ENCODE measurements around the gene LMF1. TPM values are rescaled to one million over a fixed set of nuclear protein-coding genes. Genes with fewer than 3 reads are reported as not detected.

The LMF1 gene
- total RNA-seq, 2 donors from 2014 or later = 47.1 to 49.3 TPM

- H3K4me3 ChIP-seq = no peak overlapping the region
- no peaks in the 10 kb centered on the region for H3K4me1 ChIP-seq (ENCODE audit: control insufficient read depth in 1 of 2, low read depth in 2 of 2)
- DNase-seq (ENCODE audit: low spot score) = no peak
- TF ChIP-seq CTCF (IDR thresholded peaks at IDR 0.05) = no peak
- H3K27ac ChIP-seq = no peak overlapping the region
- peaks cover 12% of the 10 kb centered on the region for H3K36me3 ChIP-seq
- ATAC-seq (ENCODE audit: insufficient number of reproducible peaks, low FRiP score, low read depth) = no peak
- no peaks in the 10 kb centered on the region for H3K27me3 ChIP-seq (replicated peaks; ENCODE audit: insufficient read depth)
- no peaks in the 10 kb centered on the region for H3K9me3 ChIP-seq
Observed at GRCh38 chr16:931626-932500, 38.9 kb downstream of the LMF1 start.

- DNase-seq (ENCODE audit: low spot score) = no peak
- Histone ChIP-seq H3K27ac (no peak overlapping the region), H3K9me3 (no peaks in the 10 kb centered on the region), H3K36me3 (peaks cover 12% of the 10 kb centered on the region), H3K4me3 (no peak overlapping the region), H3K4me1 (ENCODE audit: control insufficient read depth in 1 of 2, low read depth in 2 of 2) (no peaks in the 10 kb centered on the region), H3K27me3 (replicated peaks; ENCODE audit: insufficient read depth) (no peaks in the 10 kb centered on the region)
- ATAC-seq (ENCODE audit: insufficient number of reproducible peaks, low FRiP score, low read depth) = no peak
- TF ChIP-seq CTCF (IDR thresholded peaks at IDR 0.05) = no peak
Observed at GRCh38 chr16:931171-931570, 39.6 kb downstream of the LMF1 start.

- no peak for DNase-seq (ENCODE audit: low spot score)
- H3K4me1 ChIP-seq (ENCODE audit: control insufficient read depth in 1 of 2, low read depth in 2 of 2) = no peaks in the 10 kb centered on the region
Observed at GRCh38 chr16:930511-930910, 40.3 kb downstream of the LMF1 start.

GRCh38 chr16:930076-930475 lies 40.7 kb downstream of the LMF1 start:
- no peak for ATAC-seq (ENCODE audit: insufficient number of reproducible peaks, low FRiP score, low read depth)
- no peaks in the 10 kb centered on the region for H3K27me3 ChIP-seq (replicated peaks; ENCODE audit: insufficient read depth)
- H3K9me3 ChIP-seq = no peaks in the 10 kb centered on the region
- no peak overlapping the region for H3K4me3 ChIP-seq
- peaks cover 12% of the 10 kb centered on the region for H3K36me3 ChIP-seq
- no peak for TF ChIP-seq CTCF (IDR thresholded peaks at IDR 0.05)
- no peak overlapping the region for H3K27ac ChIP-seq
- H3K4me1 ChIP-seq (ENCODE audit: control insufficient read depth in 1 of 2, low read depth in 2 of 2) = no peaks in the 10 kb centered on the region
- no peak for DNase-seq (ENCODE audit: low spot score)

More at GRCh38 chr16:930511-930910, 40.3 kb downstream of the LMF1 start:
- Histone ChIP-seq H3K27ac (no peak overlapping the region), H3K27me3 (replicated peaks; ENCODE audit: insufficient read depth) (no peaks in the 10 kb centered on the region), H3K4me3 (no peak overlapping the region), H3K9me3 (no peaks in the 10 kb centered on the region), H3K36me3 (peaks cover 12% of the 10 kb centered on the region)
- TF ChIP-seq CTCF (IDR thresholded peaks at IDR 0.05) = no peak
- no peak for ATAC-seq (ENCODE audit: insufficient number of reproducible peaks, low FRiP score, low read depth)

- DNase-seq (ENCODE audit: low spot score) (no peak), ATAC-seq (ENCODE audit: insufficient number of reproducible peaks, low FRiP score, low read depth) (no peak)
- H3K4me3 ChIP-seq = no peak overlapping the region
- TF ChIP-seq CTCF (IDR thresholded peaks at IDR 0.05) = no peak
- H3K9me3 ChIP-seq = no peaks in the 10 kb centered on the region
- no peaks in the 10 kb centered on the region for H3K4me1 ChIP-seq (ENCODE audit: control insufficient read depth in 1 of 2, low read depth in 2 of 2)
- H3K27ac ChIP-seq = no peak overlapping the region
- H3K36me3 ChIP-seq = peaks cover 12% of the 10 kb centered on the region
- H3K27me3 ChIP-seq (replicated peaks; ENCODE audit: insufficient read depth) = no peaks in the 10 kb centered on the region
Observed at GRCh38 chr16:929227-930073, 41.3 kb downstream of the LMF1 start.
